Renal pelvis (tissue), 12 donors: ENCODE results near the gene SPO11. TPM values are rescaled to one million over a fixed set of nuclear protein-coding genes. Genes with fewer than 3 reads are reported as not detected.

Source experiments
- DNase-seq: peaks from one replicate; pipeline ENCODE4 v3.0.0-alpha.2; 2013
- long read RNA-seq, 16 experiments: transcript quantifications; one replicate each; lab custom pipeline, GENCODE V29; 2026
- polyA plus RNA-seq, 3 donors: library from polyadenylated mRNA; unstranded; fragments of 120-200 nt; gene quantifications; one replicate each; pipeline ENCODE4 v1.2.1, GENCODE V29; 2013; ENCODE audit not compliant: insufficient read length in 3 of 3

Gene SPO11, protein sequence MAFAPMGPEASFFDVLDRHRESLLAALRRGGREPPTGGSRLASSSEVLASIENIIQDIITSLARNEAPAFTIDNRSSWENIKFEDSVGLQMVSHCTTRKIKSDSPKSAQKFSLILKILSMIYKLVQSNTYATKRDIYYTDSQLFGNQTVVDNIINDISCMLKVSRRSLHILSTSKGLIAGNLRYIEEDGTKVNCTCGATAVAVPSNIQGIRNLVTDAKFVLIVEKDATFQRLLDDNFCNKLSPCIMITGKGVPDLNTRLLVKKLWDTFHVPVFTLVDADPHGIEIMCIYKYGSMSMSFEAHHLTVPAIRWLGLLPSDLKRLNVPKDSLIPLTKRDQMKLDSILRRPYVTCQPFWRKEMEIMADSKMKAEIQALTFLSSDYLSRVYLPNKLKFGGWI
- polyA plus RNA-seq, result not detected
- long read RNA-seq, donor 1, result 0 reads
- long read RNA-seq, donor 2, result 0 reads
- long read RNA-seq, donor 3, result 0 reads
- long read RNA-seq, donor 4, result 0 reads
- long read RNA-seq, donor 5, result 0 reads
- long read RNA-seq, donor 6, result 0 reads
- long read RNA-seq, donor 7, result 0 reads
- long read RNA-seq, donor 8, result 0 reads
- long read RNA-seq, donor 9, result 0 reads
- long read RNA-seq, donor 10, result 0 reads
- long read RNA-seq, donor 11, result 0 reads
- long read RNA-seq, donor 12, result 0 reads
- long read RNA-seq, donor 13, result 0 reads
- long read RNA-seq, donor 14, result 0 reads
- long read RNA-seq, donor 15, result 0 reads
- long read RNA-seq, donor 16, result 0 reads

DNA sequence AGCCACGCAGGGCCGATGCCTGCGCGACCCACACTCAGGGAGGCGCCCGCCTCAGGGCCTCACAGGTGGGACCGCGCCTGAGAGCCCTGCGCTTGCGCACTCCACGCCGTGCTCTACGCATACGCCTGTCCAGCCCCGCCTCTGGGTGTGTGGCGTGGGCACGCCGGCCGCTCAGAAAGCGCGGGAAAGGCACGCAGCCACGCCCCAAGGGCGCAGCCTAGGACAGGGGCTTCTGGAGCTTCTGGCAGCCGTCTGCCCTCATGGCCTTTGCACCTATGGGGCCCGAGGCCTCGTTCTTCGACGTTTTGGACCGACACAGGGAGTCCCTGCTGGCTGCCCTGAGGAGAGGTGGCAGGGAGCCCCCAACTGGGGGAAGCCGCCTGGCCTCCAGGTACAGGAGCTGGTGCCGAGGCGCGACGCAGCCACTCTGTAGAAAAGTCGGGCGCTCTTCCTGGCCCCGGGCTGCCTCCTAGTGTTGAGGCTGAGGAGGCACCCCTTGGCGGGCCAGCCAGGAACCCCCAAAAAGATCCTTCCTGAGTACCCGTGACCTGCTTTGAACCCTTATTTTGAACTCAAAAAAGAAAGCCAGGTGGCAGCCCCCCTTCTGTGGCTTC, at the start of gene SPO11:
Gene SPO11 (plus strand): TSS at position 196 of the 614 bp plus-strand sequence. CDS start 65 bp downstream, at position 261.
- no peak for DNase-seq

DNA sequence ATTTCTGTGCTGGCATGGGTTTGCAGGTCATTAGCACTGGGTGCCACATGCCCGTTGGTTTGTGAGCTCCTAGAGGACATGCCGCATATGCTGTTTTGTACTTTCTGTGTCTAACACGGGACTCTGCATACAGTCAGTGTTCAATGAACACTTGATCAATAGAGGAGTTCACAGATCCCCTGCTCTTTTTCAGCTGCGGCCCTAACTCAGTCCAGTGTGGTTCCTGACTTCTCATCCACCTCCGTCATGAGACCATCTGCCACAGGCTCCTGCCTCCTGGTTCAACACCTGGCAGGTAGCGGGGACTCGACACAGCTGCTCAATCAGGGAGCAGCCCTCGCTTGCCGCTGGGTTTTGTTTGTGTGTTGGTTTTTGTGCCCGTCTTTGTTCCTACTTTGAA, 49.4 kb upstream of the SPO11 start:
- DNase-seq, result no peak

DNA sequence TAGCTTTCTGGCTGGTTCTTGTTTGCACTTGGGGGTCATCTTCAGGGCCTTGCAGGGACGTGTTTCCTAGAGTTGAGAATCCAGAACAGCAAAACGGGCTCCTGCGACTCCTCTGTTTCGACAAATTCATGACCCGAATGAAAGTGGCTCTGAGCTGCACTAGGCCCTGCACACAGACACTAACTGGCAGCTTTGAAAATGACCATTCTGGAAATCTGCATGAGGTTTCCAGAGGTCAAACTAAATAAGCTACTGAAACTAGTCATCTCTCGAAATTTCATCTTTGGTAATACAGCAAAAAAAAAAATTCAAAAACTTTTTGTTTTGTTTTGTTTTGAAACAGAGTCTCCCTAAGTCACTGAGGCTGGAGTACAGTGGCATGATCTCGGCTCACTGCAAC, 47.7 kb upstream of the SPO11 start:
- no peak for DNase-seq

DNA sequence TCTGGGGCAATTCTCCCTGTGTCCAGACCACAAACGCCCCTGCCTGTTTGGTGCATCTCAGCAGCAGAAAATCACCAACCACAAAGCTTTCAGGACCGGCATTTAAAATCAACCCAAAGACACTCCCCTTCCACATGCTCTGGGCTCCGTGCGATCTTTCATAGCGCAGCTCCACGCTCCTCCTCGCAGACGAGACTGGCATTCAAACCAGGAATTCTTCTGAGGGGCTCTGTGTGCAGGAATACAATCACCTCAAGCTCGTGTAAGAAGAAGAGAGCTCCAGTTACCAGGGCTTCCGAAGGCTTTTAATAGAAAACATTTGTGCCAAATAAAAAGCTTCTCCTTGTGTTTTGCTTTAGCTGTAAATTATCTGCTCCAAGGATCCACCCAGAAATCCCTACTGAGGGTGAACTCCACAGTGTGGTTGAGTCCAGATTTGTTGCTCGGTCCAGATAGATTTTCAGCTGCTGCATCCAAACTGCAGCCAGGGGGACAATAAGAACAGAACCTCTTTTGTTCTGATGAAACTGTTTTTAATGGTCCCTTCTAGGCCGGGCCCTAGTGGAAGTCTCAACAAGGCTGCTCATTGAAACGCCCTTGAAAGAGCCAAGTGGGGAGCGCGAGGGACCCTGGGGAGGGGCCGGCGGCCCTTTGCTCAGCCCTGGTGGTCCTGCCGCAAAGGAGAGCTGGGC, 46.8 kb upstream of the SPO11 start:
- DNase-seq, result no peak

DNA sequence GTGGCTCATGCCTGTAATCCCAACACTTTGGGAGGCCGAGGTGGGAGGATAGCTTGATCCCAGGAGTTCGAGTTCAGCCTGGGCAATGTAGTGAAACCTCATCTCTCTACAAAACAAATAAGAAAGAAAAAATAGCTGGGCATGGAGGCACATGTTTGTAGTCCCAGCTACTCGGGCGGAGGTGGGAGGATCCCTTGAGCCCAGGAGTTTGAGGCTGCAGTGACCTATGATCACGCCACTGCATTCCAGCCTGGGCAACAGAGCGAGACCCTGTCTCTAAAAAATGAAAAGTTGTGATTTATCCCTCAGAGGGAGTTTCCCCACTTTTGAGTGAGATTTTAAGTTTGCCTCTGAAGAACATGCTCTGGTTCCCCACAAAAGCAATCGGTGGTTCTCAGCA, 45.7 kb upstream of the SPO11 start:
- DNase-seq, result no peak

DNA sequence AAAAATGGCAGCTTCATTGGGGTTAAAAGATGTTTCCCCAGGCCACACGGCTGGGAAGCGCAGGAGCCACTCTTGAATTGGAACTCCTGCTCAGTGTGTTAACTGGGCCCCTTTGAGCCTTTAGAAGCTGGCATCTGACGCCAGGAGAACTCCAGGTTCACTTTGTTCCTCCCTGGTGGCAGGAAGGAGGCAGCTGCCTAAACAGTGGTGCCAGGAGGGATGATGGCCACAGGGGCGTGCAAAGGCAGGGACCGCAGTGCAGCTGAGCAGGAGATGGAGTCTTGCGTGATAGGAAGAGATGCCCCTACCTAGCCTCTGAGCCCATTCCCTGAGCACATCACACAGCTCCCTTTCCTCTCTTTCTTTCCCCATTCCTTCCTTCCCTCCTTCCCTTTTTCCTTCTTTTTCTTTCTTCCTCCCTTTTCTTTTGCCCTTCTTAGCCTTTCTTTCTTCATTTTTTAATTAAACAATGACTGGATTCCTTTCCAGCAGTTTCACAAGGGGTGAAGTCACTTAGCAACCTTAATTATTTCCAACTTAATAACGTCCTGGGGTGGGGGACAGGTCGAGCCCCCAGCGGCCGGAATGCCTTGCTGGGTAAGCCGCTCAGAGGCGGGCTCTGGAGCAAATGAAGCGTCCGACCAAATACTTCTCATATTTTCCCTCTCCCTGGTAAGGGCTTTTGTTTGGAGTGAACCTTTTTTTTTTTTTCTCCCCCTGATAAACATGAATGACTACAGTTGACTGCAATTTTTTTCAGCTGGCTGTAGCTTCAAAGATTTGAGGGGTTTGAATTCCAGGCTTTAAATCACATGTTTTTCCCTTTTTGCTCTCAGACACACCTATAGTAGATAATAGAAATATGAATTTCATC, 42.4 kb upstream of the SPO11 start:
- DNase-seq, result no peak

DNA sequence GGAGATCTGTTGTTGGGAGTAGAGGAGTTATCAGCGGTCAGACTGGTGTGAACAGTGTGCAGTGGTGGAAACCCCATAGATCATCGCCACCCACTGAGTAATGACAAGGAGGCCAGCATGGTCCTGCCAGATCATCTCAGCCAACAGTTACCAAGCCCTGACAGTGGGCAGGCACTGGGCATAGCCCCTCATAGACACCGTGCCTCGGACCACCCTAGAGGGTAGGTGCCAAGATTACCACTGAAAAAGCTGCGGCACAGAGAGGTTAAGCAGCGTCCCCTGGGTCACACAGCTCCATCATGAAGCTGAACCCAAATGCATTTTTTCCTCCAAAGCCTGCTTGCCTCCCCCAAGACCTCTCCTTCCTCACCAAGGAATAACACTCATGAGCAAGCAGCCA, 41.7 kb upstream of the SPO11 start:
- no peak for DNase-seq

DNA sequence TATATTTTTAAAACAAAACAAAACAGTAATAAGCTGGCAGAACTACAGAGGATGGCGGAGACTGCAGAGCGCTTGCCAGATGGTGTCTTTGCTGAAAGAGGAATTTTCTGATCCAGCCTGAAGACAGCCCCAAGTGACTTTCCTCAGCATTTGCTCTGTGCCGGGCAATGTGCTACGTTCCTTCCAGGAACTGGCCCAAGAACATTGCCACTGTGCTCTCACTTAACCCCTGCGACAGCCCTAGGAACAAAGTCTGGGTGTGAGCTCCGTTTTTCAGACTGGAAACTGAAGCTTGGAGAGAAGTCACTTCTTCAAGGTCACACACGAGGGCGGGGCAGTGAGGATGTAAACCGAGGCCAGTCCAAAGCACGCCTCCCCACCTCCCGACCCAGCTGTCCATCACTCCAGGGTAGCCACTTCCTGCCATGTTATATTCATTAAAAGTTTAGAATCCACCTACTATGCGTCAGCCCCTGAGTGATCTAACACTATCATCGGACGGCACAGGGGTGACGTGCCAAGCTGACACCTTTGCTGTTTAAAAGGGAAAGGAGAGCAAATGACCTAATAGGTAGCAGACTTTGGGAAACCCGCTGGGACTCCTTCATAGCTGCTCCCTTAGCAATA, 40.8 kb upstream of the SPO11 start:
- DNase-seq, result no peak

DNA sequence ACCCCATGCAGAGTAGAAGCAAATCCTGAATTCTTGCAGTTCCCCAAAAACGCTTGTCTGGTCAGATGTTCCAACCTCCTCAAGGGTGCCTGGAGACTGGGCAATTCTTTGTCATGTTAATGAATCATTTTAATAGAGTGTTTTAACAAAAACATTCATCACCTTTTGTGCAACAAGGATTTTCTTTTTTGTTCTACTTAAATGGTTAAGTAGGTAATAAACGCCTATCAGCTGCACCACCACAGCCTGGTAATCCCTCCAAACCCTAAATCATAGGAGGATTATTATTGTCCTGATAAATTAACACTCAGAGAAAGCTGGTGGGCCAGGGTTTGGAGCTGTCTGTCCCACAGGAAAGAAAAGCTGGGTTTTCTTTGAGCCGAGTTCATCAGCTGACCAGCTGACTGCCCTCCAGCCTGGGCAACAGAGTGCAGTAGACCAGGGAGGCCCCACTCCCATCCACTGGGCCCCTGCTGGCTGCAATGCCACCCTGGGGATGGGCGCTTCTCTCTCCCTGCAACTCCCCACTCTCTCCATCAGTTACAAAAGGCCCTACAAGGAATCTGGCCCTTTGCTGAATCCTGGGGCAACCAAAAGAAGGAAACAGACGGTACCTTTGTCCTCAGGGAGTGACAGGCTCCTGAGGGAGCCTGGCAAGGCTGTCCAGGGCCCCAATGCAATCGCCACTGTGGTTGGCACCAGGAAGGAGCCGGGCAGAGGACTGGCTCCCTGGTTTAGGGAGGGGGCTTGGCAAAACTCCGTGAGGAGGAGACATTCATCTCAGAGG, 40.0 kb upstream of the SPO11 start:
- no peak for DNase-seq

DNA sequence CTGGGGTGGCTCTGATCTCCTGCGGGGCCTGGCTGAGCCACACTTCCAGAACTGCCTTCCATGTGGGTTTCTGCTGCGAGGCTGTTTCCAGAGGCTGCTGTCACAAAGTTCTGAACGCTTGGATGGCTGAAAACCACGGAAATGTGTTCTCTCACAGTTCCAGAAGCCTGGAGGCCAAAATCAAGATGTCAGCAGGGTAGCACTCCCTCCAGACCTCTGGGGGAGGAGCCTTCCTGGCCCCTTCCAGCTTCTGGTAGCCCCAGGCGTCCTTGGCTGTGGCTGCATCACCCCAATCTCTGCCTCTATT, 39.5 kb upstream of the SPO11 start:
- no peak for DNase-seq

DNA sequence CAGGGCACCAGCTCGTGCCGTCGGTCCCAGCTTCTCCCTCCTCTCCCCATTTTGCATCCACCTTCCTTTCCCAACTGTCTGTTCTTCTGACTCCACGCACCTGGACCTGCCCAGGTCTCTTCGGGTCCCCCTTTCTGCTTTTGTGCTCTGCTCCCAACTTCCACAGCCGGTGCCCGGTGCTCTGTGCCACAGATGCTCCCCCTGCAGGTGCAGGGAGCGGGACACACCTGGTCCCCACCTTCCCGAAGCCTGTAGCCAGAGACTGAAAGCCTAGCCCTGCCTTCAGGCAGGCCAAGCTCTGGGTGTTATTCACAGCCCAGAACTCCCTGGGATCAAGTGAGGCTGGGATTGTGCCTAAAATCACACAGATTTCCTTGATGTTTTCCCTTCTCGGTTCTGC, 38.6 kb upstream of the SPO11 start:
- no peak for DNase-seq

DNA sequence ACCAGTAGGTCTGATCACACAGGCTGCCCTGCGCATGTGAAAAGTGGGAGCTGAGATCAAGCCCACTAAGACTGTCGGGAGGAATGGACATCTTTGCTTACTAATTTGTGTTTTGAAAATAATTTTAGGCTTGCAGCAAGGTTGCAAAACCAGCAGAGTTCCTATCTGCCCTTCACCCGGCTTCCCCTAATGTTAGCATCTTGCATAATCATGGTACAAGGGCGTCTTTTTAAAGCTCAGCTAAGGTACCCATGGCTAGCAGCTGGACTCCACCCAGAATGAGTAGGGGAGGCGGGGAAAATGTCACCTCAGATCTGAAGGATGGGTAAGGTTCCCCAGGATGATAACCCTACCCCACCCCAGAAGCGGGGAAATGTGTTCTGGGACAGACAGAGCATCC, 37.9 kb upstream of the SPO11 start:
- no peak for DNase-seq

DNA sequence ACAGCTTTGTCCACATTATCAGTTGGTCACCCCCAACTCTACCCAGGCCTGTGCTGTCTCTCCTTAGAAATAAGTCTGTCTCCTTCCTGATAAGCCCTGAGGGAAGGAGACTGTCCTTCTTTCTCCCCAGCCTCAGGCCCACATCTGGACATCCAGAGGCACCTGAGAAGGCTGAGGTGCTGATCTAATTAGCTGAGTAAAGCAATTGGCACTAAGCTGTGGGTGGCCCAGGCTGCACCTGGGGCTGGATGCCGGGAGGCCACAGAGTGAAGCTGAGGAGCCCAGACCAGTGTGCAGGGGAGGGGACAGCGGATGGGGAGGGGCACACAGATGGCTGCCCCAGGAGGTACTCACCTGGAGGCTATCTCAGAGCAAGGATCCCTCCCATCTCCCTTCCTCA, 37.0 kb upstream of the SPO11 start:
- DNase-seq, result no peak

DNA sequence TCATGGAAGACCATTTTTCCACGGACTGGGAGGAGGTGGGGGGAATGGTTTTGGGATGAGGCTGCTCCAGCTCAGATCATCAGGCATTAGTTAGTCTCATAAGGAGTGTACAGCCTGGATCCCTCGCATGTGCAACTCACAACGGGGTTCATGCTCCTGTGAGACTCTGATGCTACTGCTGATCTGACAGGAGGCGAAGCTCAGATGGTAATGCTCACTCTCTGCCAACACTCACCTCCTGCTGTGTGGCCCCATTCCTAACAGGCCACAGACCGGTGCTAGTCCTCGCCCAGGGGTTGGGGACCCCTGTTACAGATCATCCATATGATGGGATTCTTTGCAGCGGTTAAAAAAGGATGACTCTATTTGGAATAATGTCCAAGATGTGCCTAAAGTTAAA, 35.6 kb upstream of the SPO11 start:
- no peak for DNase-seq

DNA sequence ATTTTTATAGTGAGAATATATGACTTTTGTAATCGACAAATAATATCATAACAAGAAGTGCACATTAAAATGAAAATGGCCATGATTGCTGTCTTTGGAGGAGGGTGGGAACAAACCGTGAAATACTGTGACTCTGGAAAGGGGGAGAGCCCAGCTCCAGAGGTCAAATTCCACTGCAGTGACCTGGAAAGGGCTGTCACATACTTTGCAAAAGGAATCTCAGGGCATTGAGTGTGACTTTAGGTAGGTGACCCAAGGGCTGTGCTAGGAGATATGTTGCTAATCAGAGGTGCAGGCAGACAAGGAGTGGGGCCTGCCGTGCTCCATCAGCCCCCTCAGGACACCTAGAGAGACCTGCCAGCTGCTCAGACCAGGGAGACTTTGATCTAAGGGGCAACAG, 35.1 kb upstream of the SPO11 start:
- DNase-seq, result peak; percentile 78

DNA sequence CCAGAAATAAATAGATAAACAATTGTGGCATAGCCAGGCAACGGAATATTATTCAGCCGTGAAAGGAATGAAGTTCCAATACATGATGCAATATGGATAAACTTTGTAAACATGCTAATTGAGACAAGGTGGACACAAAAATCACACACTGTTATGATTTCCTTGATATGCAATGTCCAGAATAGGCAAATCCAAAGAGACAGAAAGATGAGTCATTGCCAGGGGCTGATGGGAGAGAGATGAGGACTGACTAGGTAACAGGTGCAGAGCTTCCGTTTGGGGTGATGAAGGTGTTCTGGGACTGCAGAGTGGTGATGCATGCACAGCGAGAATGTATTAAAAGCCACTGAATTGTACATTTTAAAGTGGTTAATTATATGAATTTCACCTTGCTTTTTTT, 31.1 kb upstream of the SPO11 start:
- DNase-seq, result no peak

DNA sequence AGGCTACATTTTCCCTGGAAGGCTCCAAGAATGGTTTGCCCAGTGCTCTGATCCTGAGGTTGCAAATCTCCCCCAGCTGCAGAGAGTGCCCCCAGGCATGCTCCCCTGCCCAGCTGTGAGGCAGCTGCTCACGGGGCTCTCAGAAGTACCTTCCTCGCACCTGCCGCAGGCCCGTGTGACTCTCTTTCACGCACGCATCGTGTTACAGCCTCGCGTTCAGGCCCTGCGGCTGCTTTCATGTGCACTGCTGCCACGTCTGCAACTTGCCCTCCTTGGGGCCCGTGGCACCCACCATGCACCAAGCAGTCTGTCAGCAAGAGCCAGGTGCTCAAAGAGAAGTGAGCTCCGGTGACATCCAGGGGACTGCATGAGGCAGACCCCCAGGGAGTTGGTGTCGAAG, 28.6 kb upstream of the SPO11 start:
- no peak for DNase-seq

DNA sequence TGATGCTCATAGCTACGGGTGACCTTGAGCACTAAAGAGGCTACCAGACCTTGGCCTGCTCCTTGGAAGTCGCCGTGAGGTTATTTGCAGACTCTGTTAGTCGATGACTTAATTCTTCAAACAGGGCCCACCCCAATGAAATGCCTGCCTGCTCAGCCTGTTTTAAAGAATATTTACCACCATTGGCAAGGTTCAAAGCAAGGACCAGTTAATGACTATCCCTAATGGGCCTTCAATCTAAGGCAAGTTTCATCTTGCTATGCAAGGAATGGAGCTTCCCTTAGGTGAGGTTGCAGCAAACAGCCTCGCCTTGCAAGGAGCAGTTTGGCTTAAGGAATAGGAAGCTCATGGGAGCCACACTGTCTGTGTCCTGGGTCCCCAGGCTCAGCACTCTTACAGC, 22.9 kb upstream of the SPO11 start:
- DNase-seq, result no peak

DNA sequence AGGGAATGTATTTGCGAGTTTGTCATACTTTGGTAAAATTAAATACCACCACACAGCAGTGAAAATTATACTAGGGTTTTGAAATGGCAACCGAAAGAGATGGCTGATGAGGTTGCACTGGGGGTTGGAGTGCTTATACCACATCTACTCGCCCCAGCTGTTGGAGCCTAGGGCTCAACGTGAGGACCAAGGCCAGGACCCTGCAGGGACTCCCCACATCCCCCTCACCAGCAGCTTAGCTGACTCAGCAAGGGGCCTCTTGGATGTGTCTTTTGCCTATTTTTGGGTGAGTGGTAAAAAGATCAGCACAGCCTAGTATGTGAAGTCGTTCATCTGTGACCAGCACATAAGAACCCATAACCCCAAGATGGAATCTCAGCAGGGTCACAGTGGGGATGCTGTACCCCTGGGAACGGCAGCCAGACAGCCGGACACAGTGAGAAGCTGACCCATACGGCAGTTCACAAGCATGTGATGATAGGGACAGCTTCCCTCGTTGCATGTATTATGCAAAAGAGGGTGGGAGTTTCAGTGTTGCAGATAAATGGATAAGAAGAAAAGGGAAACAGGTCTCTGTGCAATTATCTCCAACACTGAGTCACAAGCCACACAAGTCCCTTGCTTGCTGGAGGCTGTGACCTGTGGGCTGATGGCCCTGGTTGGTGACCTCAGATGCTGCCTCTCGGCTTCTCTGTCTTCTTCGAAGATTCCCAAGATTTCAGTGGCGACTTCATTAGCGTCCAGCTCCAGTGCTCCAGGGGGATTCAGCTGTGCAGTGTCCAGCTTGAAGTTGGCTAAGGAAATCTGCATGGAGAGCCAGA, 20.9 kb upstream of the SPO11 start:
- no peak for DNase-seq
